Measurements from ENCODE around the gene G6PC1. TPM values are rescaled to one million over a fixed set of nuclear protein-coding genes. Genes with fewer than 3 reads are reported as not detected.
"Not testable (repeated sequence)": the region's sequence is repeated elsewhere in the genome, so short reads cannot be mapped to it uniquely, and the experiment has no call there.

Gene G6PC1
- total RNA-seq, 2 experiments from 2014 or later, result not detected

GRCh38 chr17:42866216-42866615 lies 34.4 kb upstream of the G6PC1 start:
- CTCF ChIA-PET, result no interaction called here
- POLR2A ChIA-PET, result no interaction called here
- no peaks in the 10 kb centered on the region for H3K36me3 Mint-ChIP-seq (ENCODE audit: low read depth)
- H3K4me1 Mint-ChIP-seq, result no peaks in the 10 kb centered on the region
- no peak overlapping the region for H3K4me3 Mint-ChIP-seq
- H3K9me3 Mint-ChIP-seq, result peaks cover 5% of the 10 kb centered on the region
- no peak for DNase-seq
- H3K27ac Mint-ChIP-seq, result no peak overlapping the region
- H3K27me3 Mint-ChIP-seq, result peaks cover 7% of the 10 kb centered on the region

GRCh38 chr17:42866631-42867575 lies 33.7 kb upstream of the G6PC1 start:
- no peak overlapping the region for H3K4me3 Mint-ChIP-seq

GRCh38 chr17:42867694-42868261 lies 32.8 kb upstream of the G6PC1 start:
- H3K27me3 Mint-ChIP-seq, result peaks cover 12% of the 10 kb centered on the region
- CTCF ChIA-PET; H3K36me3 Mint-ChIP-seq (ENCODE audit: low read depth); H3K4me3 Mint-ChIP-seq; H3K4me1 Mint-ChIP-seq; DNase-seq; POLR2A ChIA-PET; H3K27ac Mint-ChIP-seq; H3K9me3 Mint-ChIP-seq: not testable (repeated sequence)

More at GRCh38 chr17:42866631-42867575, 33.7 kb upstream of the G6PC1 start:
- Mint-ChIP-seq H3K4me1 (no peaks in the 10 kb centered on the region), H3K27me3 (peaks cover 11% of the 10 kb centered on the region), H3K36me3 (ENCODE audit: low read depth) (no peaks in the 10 kb centered on the region), H3K9me3 (peaks cover 5% of the 10 kb centered on the region), H3K27ac (no peak overlapping the region)
- ChIA-PET CTCF (no interaction called here), POLR2A (no interaction called here)
- DNase-seq, result no peak

GRCh38 chr17:42868338-42868737 lies 32.3 kb upstream of the G6PC1 start:
- no peak for DNase-seq
- no peaks in the 10 kb centered on the region for H3K36me3 Mint-ChIP-seq (ENCODE audit: low read depth)
- ChIA-PET POLR2A (no interaction called here), CTCF (no interaction called here)
- H3K4me3 Mint-ChIP-seq, result no peak overlapping the region
- H3K27ac Mint-ChIP-seq, result no peak overlapping the region
- H3K27me3 Mint-ChIP-seq, result peaks cover 12% of the 10 kb centered on the region
- H3K4me1 Mint-ChIP-seq, result no peaks in the 10 kb centered on the region
- H3K9me3 Mint-ChIP-seq, result peaks cover 5% of the 10 kb centered on the region

GRCh38 chr17:42871647-42872046 lies 29.0 kb upstream of the G6PC1 start:
- Mint-ChIP-seq H3K4me1 (no peaks in the 10 kb centered on the region), H3K36me3 (ENCODE audit: low read depth) (no peaks in the 10 kb centered on the region), H3K4me3 (no peak overlapping the region), H3K27me3 (peaks cover 10% of the 10 kb centered on the region), H3K9me3 (peaks cover 5% of the 10 kb centered on the region), H3K27ac (no peak overlapping the region)
- no peak for DNase-seq
- ChIA-PET POLR2A (no interaction called here), CTCF (no interaction called here)

GRCh38 chr17:42872251-42872965 lies 28.2 kb upstream of the G6PC1 start:
- ChIA-PET CTCF (no interaction called here), POLR2A (no interaction called here)
- H3K4me1 Mint-ChIP-seq, result no peaks in the 10 kb centered on the region
- no peak for DNase-seq
- no peak overlapping the region for H3K4me3 Mint-ChIP-seq
- peaks cover 15% of the 10 kb centered on the region for H3K27me3 Mint-ChIP-seq
- no peaks in the 10 kb centered on the region for H3K36me3 Mint-ChIP-seq (ENCODE audit: low read depth)
- H3K27ac Mint-ChIP-seq, result no peak overlapping the region
- peaks cover 5% of the 10 kb centered on the region for H3K9me3 Mint-ChIP-seq

GRCh38 chr17:42873315-42873714 lies 27.3 kb upstream of the G6PC1 start:
- no peaks in the 10 kb centered on the region for H3K4me1 Mint-ChIP-seq
- CTCF ChIA-PET, result no interaction called here
- POLR2A ChIA-PET, result no interaction called here

GRCh38 chr17:42873932-42874695 lies 26.5 kb upstream of the G6PC1 start:
- H3K4me1 Mint-ChIP-seq; CTCF ChIA-PET; POLR2A ChIA-PET; H3K36me3 Mint-ChIP-seq (ENCODE audit: low read depth); H3K4me3 Mint-ChIP-seq; DNase-seq; H3K9me3 Mint-ChIP-seq; H3K27ac Mint-ChIP-seq: not testable (repeated sequence)
- peaks cover 25% of the 10 kb centered on the region for H3K27me3 Mint-ChIP-seq

More at GRCh38 chr17:42873315-42873714, 27.3 kb upstream of the G6PC1 start:
- Mint-ChIP-seq H3K27ac (no peak overlapping the region), H3K27me3 (peaks cover 20% of the 10 kb centered on the region), H3K9me3 (peaks cover 5% of the 10 kb centered on the region), H3K4me3 (no peak overlapping the region), H3K36me3 (ENCODE audit: low read depth) (no peaks in the 10 kb centered on the region)
- DNase-seq, result no peak

GRCh38 chr17:42877037-42877436 lies 23.6 kb upstream of the G6PC1 start:
- Mint-ChIP-seq H3K4me3 (no peak overlapping the region), H3K27ac (no peak overlapping the region), H3K4me1 (no peaks in the 10 kb centered on the region), H3K36me3 (ENCODE audit: low read depth) (no peaks in the 10 kb centered on the region), H3K9me3 (no peaks in the 10 kb centered on the region), H3K27me3 (peaks cover 24% of the 10 kb centered on the region)
- CTCF ChIA-PET, result no interaction called here
- DNase-seq, result no peak
- POLR2A ChIA-PET, result no interaction called here

- Mint-ChIP-seq H3K9me3 (no peaks in the 10 kb centered on the region), H3K27ac (no peak overlapping the region), H3K4me1 (no peaks in the 10 kb centered on the region), H3K4me3 (no peak overlapping the region), H3K27me3 (peaks cover 24% of the 10 kb centered on the region), H3K36me3 (ENCODE audit: low read depth) (no peaks in the 10 kb centered on the region)
- DNase-seq, result no peak
- CTCF ChIA-PET, result interaction anchor here (0.7 kb wide), 1 partner anchor 33 kb away, joined by 3 read pairs; no protein-coding TSS in a partner anchor
- POLR2A ChIA-PET, result no interaction called here
These were observed 22.3 kb upstream of the G6PC1 start for GRCh38 chr17:42878123-42878880.

- Mint-ChIP-seq H3K9me3 (no peaks in the 10 kb centered on the region), H3K4me3 (no peak overlapping the region), H3K4me1 (no peaks in the 10 kb centered on the region), H3K27ac (no peak overlapping the region), H3K27me3 (peaks cover 24% of the 10 kb centered on the region), H3K36me3 (ENCODE audit: low read depth) (no peaks in the 10 kb centered on the region)
- DNase-seq, result no peak
- ChIA-PET CTCF (interaction anchor here (0.7 kb wide), 1 partner anchor 34 kb away, joined by 3 read pairs; no protein-coding TSS in a partner anchor), POLR2A (no interaction called here)
These were observed 21.5 kb upstream of the G6PC1 start for GRCh38 chr17:42878924-42879595.

- H3K9me3 Mint-ChIP-seq, result no peaks in the 10 kb centered on the region
- H3K4me3 Mint-ChIP-seq, result no peak overlapping the region
- no peaks in the 10 kb centered on the region for H3K36me3 Mint-ChIP-seq (ENCODE audit: low read depth)
- H3K27ac Mint-ChIP-seq, result no peak overlapping the region
- ChIA-PET CTCF (no interaction called here), POLR2A (no interaction called here)
- DNase-seq, result no peak
- peaks cover 24% of the 10 kb centered on the region for H3K27me3 Mint-ChIP-seq
- no peaks in the 10 kb centered on the region for H3K4me1 Mint-ChIP-seq
These were observed 21.0 kb upstream of the G6PC1 start for GRCh38 chr17:42879596-42879985.

All from activated CD4-positive, alpha-beta T cell treated with anti-CD3 and anti-CD28 coated beads, Interleukin-2, amount 10 ng/mL, durations not matched to agents 7 days and 5 days (primary cell).